HepG2 (cell line): ENCODE measurements around the gene STAT1. TPM values are rescaled to one million over a fixed set of nuclear protein-coding genes. Genes with fewer than 3 reads are reported as not detected.

ENCODE experiments used
- ATAC-seq: fragments of 200-7000 bp; cut with Tn5 transposase; 3 replicates; pipeline ENCODE4 v1.9.1; 2020; ENCODE audit warnings: mild to moderate bottlenecking, moderate library complexity
- BruUV-seq: library from RNA; stranded (reverse); fragments of 400-500 nt; replicated peaks from 2 replicates; lab custom pipeline; 2021; lab: Mats Ljungman, UMichigan
- CTCF ChIA-PET: fragments of 300-600 bp; formaldehyde crosslinking; extraction: SDS; loops from one replicate; lab custom pipeline; 2021; ENCODE audit warnings: low total read pairs, inconsistent platforms, low intra/inter-chr PET ratio; lab: Yijun Ruan, JAX
- POLR2A ChIA-PET: fragments of 350-600 bp; sonication (Branson Sonifier 250); formaldehyde crosslinking; loops from one replicate; lab custom pipeline; 2020; ENCODE audit warnings: antibody characterized with exemption, inconsistent platforms; lab: Yijun Ruan, JAX
- DNase-seq: peaks from one replicate; pipeline ENCODE4 v3.0.0-alpha.2; 2015; ENCODE audit warnings: low spot score
- FAIRE-seq: peaks from 3 replicates; lab custom pipeline; 2011; peaks lifted over from hg19 to GRCh38; lab: Jason Lieb, UNC
- H2AFZ ChIP-seq: one replicate; pipeline ENCODE4 v1.6.1; 2011; ENCODE audit warnings: low read length, inconsistent platforms
- H3K27ac ChIP-seq: fragments of 300-600 bp; 3 replicates; pipeline ENCODE4 v1.8.0; 2011; ENCODE audit warnings: mixed run types, mild to moderate bottlenecking, mixed read lengths, low read length, inconsistent platforms; ENCODE audit not compliant: insufficient read depth; ENCODE audit errors: extremely low read length
- H3K27me3 ChIP-seq, 2 experiments: fragments of 200-600 bp in 1 of 2; 2 replicates in 1 of 2; 3 replicates in 1 of 2; pipeline versions ENCODE4 v1.6.0 to v1.8.0; 2011; ENCODE audit warnings: low read length in 2 of 2, mild to moderate bottlenecking in 2 of 2, moderate library complexity in 2 of 2, inconsistent platforms in 1 of 2; ENCODE audit not compliant: insufficient read depth in 2 of 2, control insufficient read depth in 1 of 2
- H3K36me3 ChIP-seq, 2 experiments: fragments of 200-600 bp in 1 of 2; replicated peaks in 1 of 2; 2 replicates in 1 of 2; 3 replicates in 1 of 2; pipeline versions ENCODE4 v1.5.1 to v1.8.0; 2011; ENCODE audit warnings: low read length in 2 of 2, inconsistent platforms in 1 of 2; ENCODE audit not compliant: insufficient read depth in 2 of 2, control insufficient read depth in 1 of 2
- H3K4me1 ChIP-seq: 2 replicates; pipeline ENCODE4 v1.5.1; 2012; ENCODE audit warnings: low read length, inconsistent platforms; ENCODE audit not compliant: insufficient read depth
- H3K4me2 ChIP-seq: 2 replicates; pipeline ENCODE4 v1.6.0; 2011; ENCODE audit warnings: low read depth, low read length, inconsistent platforms
- H3K4me3 ChIP-seq, 3 experiments: fragments of 200-600 bp in 1 of 3; sonication (generic), shearing (Covaris generic) in 1 of 3; replicated peaks in 1 of 3; 2 replicates each; pipeline ENCODE4 v1.5.1; 2011 to 2016; ENCODE audit warnings: low read length in 3 of 3, inconsistent platforms in 2 of 3, low read depth in 2 of 3, mild to moderate bottlenecking in 2 of 3, control low read depth in 1 of 3, mixed read lengths in 1 of 3; ENCODE audit not compliant: insufficient read depth in 1 of 3
- H3K79me2 ChIP-seq: one replicate; pipeline ENCODE4 v1.6.1; 2011; ENCODE audit warnings: low read length, inconsistent platforms; ENCODE audit not compliant: insufficient read depth
- H3K9ac ChIP-seq: 2 replicates; pipeline ENCODE4 v1.6.0; 2011; ENCODE audit warnings: mild to moderate bottlenecking, low read depth, low read length, inconsistent platforms; ENCODE audit not compliant: insufficient read depth
- H3K9me3 ChIP-seq: 2 replicates; pipeline ENCODE4 v1.5.1; 2012; ENCODE audit warnings: mild to moderate bottlenecking, low read length
- H4K20me1 ChIP-seq: 2 replicates; pipeline ENCODE4 v1.6.0; 2011; ENCODE audit warnings: inconsistent platforms, mild to moderate bottlenecking, low read length, moderate library complexity; ENCODE audit not compliant: insufficient read depth
- AGO2 ChIP-seq: fragments of 200-400 bp; formaldehyde crosslinking; optimal IDR thresholded peaks from 2 replicates; pipeline ENCODE3; 2017; ENCODE audit warnings: mild to moderate bottlenecking, low read depth, low read length, moderate library complexity
- ATM ChIP-seq: fragments of 450-650 bp; IDR thresholded peaks from 2 replicates; pipeline ENCODE4 v1.7.1; 2017; ENCODE audit warnings: mild to moderate bottlenecking, borderline replicate concordance
- FOXP1 ChIP-seq, 2 experiments: fragments of 450-650 bp in 1 of 2; IDR thresholded peaks; 2 replicates each; pipeline ENCODE4 v1.6.1; 2017 to 2018; ENCODE audit warnings: antibody characterized with exemption in 1 of 2
- NCOA2 ChIP-seq: sonication (generic); formaldehyde crosslinking; IDR thresholded peaks from 2 replicates; pipeline ENCODE4 v1.8.0; 2022; ENCODE audit warnings: inconsistent platforms
- PCBP1 ChIP-seq: fragments of 200-400 bp; formaldehyde crosslinking; IDR thresholded peaks from 2 replicates; pipeline ENCODE4 v1.6.1; 2017; ENCODE audit warnings: mild to moderate bottlenecking, low read depth, low read length, borderline replicate concordance
- SP4 ChIP-seq: sonication (generic); formaldehyde crosslinking; IDR thresholded peaks from 2 replicates; pipeline ENCODE4 v1.8.1; 2023; ENCODE audit warnings: mild to moderate bottlenecking, missing genetic modification reagents
- WGBS: methylation state at CpG from one replicate; pipeline ENCODE4 v1.1.6; 2017; ENCODE audit warnings: low lambda C conversion rate; 5-methylcytosine and 5-hydroxymethylcytosine counted together
- in situ Hi-C: cut with HindIII; loops from 2 replicates; pipeline ENCODE4 v1.10.0; 2017; ENCODE audit warnings: low pct_unique_long_range_greater_than_20kb; ENCODE audit not compliant: extremely low pct_ligation_motif_present
- intact Hi-C: fragments of 100-400 bp; cut with micrococcal nuclease; formaldehyde crosslinking; loops from one replicate; pipeline ENCODE4 v1.10.0; 2022; ENCODE audit not compliant: unreplicated experiment
- polyA plus RNA-seq, 8 experiments: library from polyadenylated mRNA; depleted of rRNA in 3 of 8; stranded (reverse) in 7 of 8; unstranded in 1 of 8; fragments of >200 nt; fragmentation: Illumina TruSeq in 4 of 8; extraction: Trizol in 4 of 8; gene quantifications; 2 replicates each; pipeline versions ENCODE4 v1.2.1 to v1.2.3, GENCODE V29; 2011 to 2016; ENCODE audit warnings: low read depth in 4 of 8, missing spikeins in 1 of 8, mixed read lengths in 1 of 8; ENCODE audit not compliant: insufficient read depth in 1 of 8
- total RNA-seq, 5 experiments: library from RNA; depleted of rRNA; stranded (reverse); fragments of >200 nt; fragmentation: Illumina TruSeq; extraction: Trizol; gene quantifications; 2 replicates each; pipeline ENCODE4 v1.2.3, GENCODE V29; 2016; ENCODE audit warnings: low read depth in 1 of 5
- TF ChIP-seq, protein P1 (sequence below): sonication (generic); formaldehyde crosslinking; IDR thresholded peaks from 2 replicates; pipeline ENCODE4 v1.4.0; 2020; ENCODE audit warnings: missing genetic modification reagents

STAT1 gene
- total and polyA plus RNA-seq, 2 of the 13 experiments (the other 11 are each of a cell fraction or from before 2014, with no cell fraction given) = 21.8 to 59.6 TPM

DNA sequence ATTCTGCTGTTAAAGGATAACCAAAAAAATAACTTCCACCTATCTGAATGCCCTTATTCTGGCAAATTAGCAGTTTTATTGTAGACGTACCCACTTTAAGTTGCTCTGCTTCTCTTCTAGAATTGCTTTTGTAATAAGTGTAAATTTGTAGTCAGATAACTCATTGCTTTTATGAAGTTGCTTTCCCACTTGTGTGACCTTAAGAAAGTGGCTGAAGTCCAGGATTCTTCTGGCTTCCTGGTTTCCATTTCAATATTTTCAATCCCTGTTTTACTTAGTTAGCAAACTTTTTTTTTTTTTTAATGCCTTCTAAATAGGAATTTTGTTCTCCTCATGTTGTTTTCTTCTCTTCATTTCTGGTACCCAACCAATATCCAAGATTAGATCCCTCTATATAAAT lies 73.5 kb downstream of the STAT1 start:
- CTCF ChIA-PET = no interaction called here
- DNase-seq = no peak
- POLR2A ChIA-PET = no interaction called here
- no TSS peak for BruUV-seq
- Histone ChIP-seq H3K4me1 (no peaks in the 10 kb centered on the region), H3K79me2 (no peaks in the 10 kb centered on the region), H3K27ac (no peak overlapping the region), H4K20me1 (no peaks in the 10 kb centered on the region), H3K9me3 (no peaks in the 10 kb centered on the region), H3K4me3 (no peak overlapping the region), H3K36me3 (0 out of 5 replicates have a peak, but pooled peaks cover 0 to 2% of the 10 kb centered on the region in 2 experiments), H3K4me2 (no peak overlapping the region), H3K9ac (no peak overlapping the region), H2AFZ (no peak overlapping the region), H3K27me3 (no peaks in the 10 kb centered on the region)
- TF ChIP-seq PCBP1 (no peak), AGO2 (peak; percentile 28), NCOA2 (no peak)
- no peak for ATAC-seq
- FAIRE-seq = no peak
- 91% methylated on average over 1 of the region's 1 CpG for WGBS
- in situ Hi-C loops (no loop called here), intact Hi-C loops (no loop called here)

DNA sequence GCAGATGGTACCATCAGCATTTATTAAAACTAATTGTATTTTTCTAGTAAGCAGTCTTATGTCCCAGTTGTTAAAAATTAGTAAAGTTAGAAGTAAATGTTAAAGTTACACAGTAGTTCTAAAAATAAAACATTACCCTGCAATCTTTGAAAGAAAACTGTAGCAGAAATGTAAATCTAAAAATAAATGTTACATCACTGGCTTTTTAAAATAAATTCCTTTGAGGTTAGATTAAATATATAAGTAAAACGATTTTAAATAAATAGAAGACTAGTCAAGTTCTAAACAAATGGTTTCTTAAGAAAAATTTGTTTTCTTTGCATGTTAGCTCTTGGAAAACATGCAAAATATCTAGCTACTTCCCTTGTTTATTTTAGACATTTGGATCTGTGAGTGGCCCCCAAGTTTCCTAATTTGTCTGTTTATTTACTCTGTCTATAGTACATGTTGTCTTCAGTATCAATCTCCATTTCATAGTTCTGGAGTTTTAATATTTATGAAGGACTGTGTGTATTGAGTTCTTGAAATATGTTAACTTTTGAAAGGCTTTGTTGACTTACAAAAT lies 75.1 kb downstream of the STAT1 start:
- peaks cover 0 to 10% of the 10 kb centered on the region in 2 experiments; a peak in 1 of 5 replicates for H3K36me3 ChIP-seq
- H3K4me2 ChIP-seq = no peak overlapping the region
- POLR2A ChIA-PET = interaction anchor here (1.0 kb wide), 1 partner anchor 57 kb away, joined by 7 read pairs; no protein-coding TSS in a partner anchor
- ATAC-seq = no peak
- TF ChIP-seq ATM (no peak), FOXP1 (IDR thresholded peaks at IDR 0.05) (no peak), FOXP1 (CRISPR knock-in tag; IDR thresholded peaks at IDR 0.05) (no peak), SP4 (CRISPR knock-in tag) (no peak)
- TF ChIP-seq, protein P1, sequence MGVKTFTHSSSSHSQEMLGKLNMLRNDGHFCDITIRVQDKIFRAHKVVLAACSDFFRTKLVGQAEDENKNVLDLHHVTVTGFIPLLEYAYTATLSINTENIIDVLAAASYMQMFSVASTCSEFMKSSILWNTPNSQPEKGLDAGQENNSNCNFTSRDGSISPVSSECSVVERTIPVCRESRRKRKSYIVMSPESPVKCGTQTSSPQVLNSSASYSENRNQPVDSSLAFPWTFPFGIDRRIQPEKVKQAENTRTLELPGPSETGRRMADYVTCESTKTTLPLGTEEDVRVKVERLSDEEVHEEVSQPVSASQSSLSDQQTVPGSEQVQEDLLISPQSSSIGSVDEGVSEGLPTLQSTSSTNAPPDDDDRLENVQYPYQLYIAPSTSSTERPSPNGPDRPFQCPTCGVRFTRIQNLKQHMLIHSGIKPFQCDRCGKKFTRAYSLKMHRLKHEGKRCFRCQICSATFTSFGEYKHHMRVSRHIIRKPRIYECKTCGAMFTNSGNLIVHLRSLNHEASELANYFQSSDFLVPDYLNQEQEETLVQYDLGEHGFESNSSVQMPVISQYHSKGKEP (CRISPR knock-in tag) = no peak
- TF ChIP-seq, all 625 proteins: peak for 0
- Histone ChIP-seq H3K4me1 (no peaks in the 10 kb centered on the region), H3K9me3 (no peaks in the 10 kb centered on the region), H4K20me1 (no peaks in the 10 kb centered on the region), H3K27ac (no peak overlapping the region), H3K79me2 (no peaks in the 10 kb centered on the region), H3K4me3 (no peak overlapping the region), H3K27me3 (no peaks in the 10 kb centered on the region), H3K9ac (no peak overlapping the region), H2AFZ (no peak overlapping the region)
- FAIRE-seq (no peak), DNase-seq (no peak)
- BruUV-seq = no TSS peak
- intact Hi-C loops = no loop called here
- CTCF ChIA-PET = no interaction called here
- in situ Hi-C loops = no loop called here
- WGBS = 28% methylated on average over 1 of the region's 1 CpG
